ENCODE results near the gene GP1BB. TPM values are rescaled to one million over a fixed set of nuclear protein-coding genes. Genes with fewer than 3 reads are reported as not detected.
"Not testable (repeated sequence)": the region's sequence is repeated elsewhere in the genome, so short reads cannot be mapped to it uniquely, and the experiment has no call there.

Gene GP1BB
- total RNA-seq, 1 donor from 2014 or later = not detected

DNA sequence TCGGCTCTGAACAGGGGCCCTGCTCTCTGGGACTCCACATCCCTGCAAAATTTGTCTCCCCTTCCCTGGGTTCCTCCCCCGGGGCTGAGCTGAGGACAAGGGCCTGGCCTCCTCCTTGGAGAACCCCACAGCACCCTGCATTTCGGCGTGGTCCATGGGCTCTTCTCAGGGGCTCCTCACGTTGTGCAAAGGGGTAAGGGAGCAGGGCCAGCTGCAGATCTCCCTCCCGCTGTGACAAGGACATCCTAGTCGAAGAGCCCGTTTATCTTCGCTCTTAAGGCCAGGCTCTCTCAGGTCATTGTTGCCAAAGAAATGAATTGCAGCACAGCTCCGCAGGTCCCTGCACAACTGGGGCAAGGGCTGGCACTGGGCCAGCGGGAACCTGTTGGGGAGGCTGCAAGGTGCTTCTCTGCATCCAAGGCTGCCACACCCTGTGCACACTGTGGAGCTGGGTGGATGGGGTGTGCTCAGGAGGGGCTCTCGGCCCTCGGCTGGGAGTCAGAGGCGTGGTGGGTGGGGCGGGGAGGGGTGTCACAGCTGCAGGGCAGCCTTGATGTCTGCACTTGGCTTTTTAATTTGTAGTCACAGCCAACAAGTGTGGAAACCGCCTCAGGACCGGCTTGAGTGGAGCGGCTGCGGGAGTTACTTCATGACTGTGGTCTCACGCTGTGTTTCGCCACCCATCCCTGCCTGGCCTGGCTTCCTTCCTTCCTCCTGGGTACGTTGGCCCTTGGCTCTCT is 35.6 kb upstream of the GP1BB start:
- H3K4me3 Mint-ChIP-seq (ENCODE audit: low read depth) = no peak overlapping the region
- H3K4me1 Mint-ChIP-seq (ENCODE audit: low read depth) = no peaks in the 10 kb centered on the region
- peaks cover 16% of the 10 kb centered on the region for H3K27me3 Mint-ChIP-seq (ENCODE audit: low read depth)
- no peak overlapping the region for H3K27ac Mint-ChIP-seq
- intact Hi-C loops (cut with micrococcal nuclease) = no loop called here
- no peaks in the 10 kb centered on the region for H3K9me3 Mint-ChIP-seq
- H3K36me3 Mint-ChIP-seq (ENCODE audit: low read depth) = no peaks in the 10 kb centered on the region
- DNase-seq (ENCODE audit: low spot score) = no peak

DNA sequence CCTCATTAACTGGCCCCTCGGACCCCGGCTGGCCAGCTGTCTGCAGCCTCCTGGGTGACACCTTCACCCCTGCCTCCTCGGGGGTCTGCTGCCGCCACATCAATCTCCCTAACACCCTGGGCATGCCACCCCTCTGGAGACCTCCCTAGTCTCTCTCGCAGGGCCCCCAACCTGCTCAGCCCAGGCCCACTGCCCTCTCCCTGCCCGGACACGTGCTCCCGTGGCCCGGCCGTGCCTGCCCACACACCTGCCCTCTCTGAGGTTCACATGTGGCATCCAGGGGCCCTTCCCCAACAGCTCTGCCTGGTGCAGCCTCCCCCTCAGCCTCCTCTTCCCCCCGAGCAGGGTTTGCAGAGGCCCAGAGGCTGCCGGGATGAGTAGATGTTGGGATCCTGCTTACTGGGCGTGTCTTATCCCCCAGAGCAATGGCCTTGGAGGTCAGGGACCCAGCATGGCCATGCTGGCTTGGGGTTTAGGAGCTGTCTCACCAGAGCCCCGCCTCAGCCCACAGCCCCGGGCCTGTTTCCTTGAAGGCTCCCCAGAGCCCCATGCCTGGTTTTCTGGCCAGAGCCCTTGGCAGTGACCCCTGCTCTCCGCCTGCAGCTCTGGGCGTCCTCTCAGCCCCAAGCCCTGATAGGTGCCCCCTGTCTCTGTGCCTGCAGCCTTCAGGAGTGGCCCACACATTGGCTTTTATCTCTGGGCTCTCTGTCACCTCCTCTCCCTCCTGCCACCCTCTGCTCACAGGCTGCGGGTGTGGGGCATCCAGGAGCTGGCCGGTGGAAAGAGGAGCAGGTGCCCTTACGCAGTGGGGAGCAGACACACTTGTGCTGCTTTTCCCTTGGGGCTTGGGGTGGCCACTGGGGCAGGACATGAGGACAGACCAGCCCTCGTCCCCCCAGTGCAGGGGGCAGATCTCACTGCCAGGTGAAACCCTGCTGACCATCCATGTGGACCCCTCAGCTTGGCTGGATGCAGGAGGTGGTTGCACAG is 34.7 kb upstream of the GP1BB start:
- Mint-ChIP-seq H3K4me3 (ENCODE audit: low read depth) (no peak overlapping the region), H3K4me1 (ENCODE audit: low read depth) (no peaks in the 10 kb centered on the region), H3K9me3 (no peaks in the 10 kb centered on the region), H3K27ac (no peak overlapping the region), H3K27me3 (ENCODE audit: low read depth) (peaks cover 14% of the 10 kb centered on the region), H3K36me3 (ENCODE audit: low read depth) (no peaks in the 10 kb centered on the region)
- intact Hi-C loops (cut with micrococcal nuclease) = no loop called here
- DNase-seq (ENCODE audit: low spot score) = no peak

DNA sequence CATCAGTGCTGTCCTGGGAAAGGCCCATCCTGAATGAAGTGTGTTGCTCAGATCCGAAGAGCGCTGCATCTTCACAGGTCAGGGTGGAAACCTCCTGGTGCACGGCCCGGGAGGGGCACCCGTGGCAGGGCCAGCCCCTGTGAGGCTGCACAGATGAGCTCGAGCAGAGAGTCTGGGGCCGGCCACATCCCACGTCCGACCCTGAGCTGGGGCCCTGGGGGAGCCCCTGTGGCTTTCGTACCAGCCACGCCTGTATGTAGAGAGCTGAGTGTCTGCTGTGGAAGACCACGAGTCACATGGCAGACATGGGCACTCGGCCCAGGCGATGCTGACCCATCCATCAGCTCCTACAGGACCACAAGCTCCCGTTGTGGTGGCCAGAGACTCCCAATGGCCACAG is 33.9 kb upstream of the GP1BB start:
- Mint-ChIP-seq H3K4me3 (ENCODE audit: low read depth) (no peak overlapping the region), H3K27me3 (ENCODE audit: low read depth) (peaks cover 7% of the 10 kb centered on the region), H3K27ac (no peak overlapping the region), H3K9me3 (no peaks in the 10 kb centered on the region), H3K4me1 (ENCODE audit: low read depth) (no peaks in the 10 kb centered on the region), H3K36me3 (ENCODE audit: low read depth) (no peaks in the 10 kb centered on the region)
- DNase-seq (ENCODE audit: low spot score) = no peak
- intact Hi-C loops (cut with micrococcal nuclease) = no loop called here

DNA sequence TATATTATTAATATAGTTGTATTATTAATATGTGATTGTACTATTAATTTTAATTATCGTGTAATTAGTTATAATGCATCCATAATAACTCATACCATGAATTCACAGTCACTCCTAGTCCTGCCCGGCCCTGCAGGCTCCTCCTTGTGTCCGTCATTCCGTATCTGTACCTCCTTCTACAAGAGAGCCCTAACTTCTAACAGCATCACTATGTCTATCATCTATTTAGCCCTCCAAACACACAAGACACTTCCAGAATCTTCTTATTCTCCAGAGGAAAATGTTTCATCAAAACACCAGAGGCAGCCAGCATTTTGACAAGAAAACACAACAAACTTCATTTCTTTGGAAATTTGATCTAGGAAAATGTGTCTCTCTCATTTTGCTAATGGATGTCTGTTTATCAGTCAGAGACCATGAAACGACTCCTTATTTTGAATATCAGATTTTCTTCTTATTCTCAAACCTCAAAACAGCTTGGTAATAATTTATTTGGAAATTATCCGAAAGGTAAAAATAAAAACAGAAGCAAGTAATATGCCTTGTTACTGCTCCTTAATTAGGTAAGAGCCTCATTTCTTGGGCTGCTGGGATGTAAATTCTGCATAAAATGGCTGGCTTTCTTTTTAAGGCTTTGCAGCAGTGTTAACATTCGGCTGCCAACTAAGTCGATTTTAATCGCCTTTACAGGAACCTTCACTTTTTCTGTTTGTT is 32.2 kb upstream of the GP1BB start:
- H3K4me3 Mint-ChIP-seq (ENCODE audit: low read depth) = no peak overlapping the region
- H3K9me3 Mint-ChIP-seq = no peaks in the 10 kb centered on the region
- peaks cover 5% of the 10 kb centered on the region for H3K27me3 Mint-ChIP-seq (ENCODE audit: low read depth)
- no peak overlapping the region for H3K27ac Mint-ChIP-seq
- H3K36me3 Mint-ChIP-seq (ENCODE audit: low read depth) = no peaks in the 10 kb centered on the region
- intact Hi-C loops (cut with micrococcal nuclease) = no loop called here
- no peaks in the 10 kb centered on the region for H3K4me1 Mint-ChIP-seq (ENCODE audit: low read depth)
- DNase-seq (ENCODE audit: low spot score) = no peak

DNA sequence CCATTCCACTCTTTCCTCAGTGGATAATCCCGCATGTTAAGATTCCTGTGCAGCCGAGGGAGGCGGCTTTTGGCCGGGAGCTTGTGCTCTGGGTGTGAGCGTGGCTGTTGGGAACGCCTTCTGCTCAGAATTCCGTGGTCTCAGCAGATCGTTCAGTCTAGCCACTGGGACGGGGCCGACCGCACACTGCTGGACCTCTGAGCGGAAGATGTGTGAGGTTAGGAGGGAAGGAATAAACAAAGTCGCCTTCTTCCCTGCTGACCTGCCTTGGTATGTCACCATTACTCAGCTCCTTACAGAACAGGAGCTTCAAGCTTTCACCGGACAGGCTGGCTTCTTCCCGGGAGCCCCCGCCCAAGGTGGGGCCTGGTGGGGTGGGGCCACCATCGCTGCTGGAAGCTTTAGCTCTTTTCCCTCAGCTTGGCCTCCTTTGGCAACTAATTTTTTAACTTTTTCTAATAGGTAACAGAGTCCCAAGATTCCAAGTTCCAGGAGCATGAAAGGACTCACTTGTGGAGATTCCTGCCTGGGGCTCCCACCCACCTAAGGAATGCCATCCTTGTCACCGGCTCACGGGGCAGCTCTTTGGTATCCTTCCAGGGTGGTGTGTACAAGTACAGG is 31.5 kb upstream of the GP1BB start:
- intact Hi-C loops (cut with micrococcal nuclease) = no loop called here
- Mint-ChIP-seq H3K9me3 (no peaks in the 10 kb centered on the region), H3K4me1 (ENCODE audit: low read depth) (no peaks in the 10 kb centered on the region), H3K4me3 (ENCODE audit: low read depth) (no peak overlapping the region), H3K36me3 (ENCODE audit: low read depth) (no peaks in the 10 kb centered on the region), H3K27ac (no peak overlapping the region), H3K27me3 (ENCODE audit: low read depth) (peaks cover 4% of the 10 kb centered on the region)
- no peak for DNase-seq (ENCODE audit: low spot score)

DNA sequence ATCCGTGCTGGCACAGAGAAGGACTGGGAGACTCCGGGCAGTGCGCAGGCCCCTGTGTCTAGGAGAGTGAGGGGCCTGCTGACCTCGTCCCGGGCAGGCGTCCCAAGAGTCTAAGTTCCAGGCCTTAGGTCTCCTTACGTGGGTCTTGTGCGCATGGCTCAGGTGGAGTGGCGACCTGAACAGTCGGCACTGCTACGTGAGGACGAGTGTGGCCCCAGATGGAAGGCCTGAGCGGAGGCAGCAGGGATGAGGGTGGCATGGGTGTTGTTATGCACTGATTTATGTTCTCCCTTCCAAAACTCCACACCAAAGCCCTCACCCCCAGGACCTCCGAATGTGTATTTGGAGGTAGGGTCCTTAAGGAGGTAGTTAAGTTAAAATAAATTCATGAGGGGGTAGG is 29.8 kb upstream of the GP1BB start:
- no peak for DNase-seq (ENCODE audit: low spot score)
- Mint-ChIP-seq H3K36me3 (ENCODE audit: low read depth) (no peaks in the 10 kb centered on the region), H3K27ac (no peak overlapping the region), H3K4me3 (ENCODE audit: low read depth) (no peak overlapping the region), H3K9me3 (no peaks in the 10 kb centered on the region), H3K27me3 (ENCODE audit: low read depth) (peaks cover 4% of the 10 kb centered on the region), H3K4me1 (ENCODE audit: low read depth) (no peaks in the 10 kb centered on the region)
- intact Hi-C loops (cut with micrococcal nuclease) = no loop called here

DNA sequence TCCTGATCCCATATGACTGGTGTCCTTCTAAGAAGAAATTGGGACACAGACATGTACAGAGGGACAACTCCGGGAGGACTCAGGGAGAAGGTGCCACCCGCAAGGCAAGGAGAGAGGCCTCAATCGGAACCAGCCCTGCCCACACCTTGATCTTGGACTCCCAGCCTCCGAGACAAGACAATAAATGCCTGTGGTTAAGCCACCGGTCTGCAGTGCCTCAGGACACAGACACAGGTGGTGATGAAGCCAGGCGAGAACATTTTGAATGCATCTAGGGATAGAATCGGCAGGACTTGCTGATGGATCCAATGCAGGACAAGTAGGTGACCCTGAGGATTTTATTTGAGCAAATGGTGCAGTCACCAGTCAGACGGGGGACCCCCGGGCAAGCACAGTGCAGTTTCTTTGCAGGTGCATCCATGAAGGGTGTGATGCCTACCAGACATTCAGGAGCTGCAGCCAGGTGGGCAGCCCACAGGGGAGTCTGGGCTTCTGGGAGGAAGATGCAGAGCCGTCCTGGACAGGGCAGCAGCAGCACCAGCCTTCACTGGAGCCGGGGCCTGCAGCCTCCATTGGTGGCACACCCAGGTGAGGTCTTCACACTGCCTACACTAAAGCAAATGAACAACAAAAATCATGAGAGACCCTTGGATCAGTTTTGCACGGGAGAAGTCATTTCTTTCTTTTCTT is 29.2 kb upstream of the GP1BB start:
- Mint-ChIP-seq H3K4me1 (ENCODE audit: low read depth) (no peaks in the 10 kb centered on the region), H3K9me3 (no peaks in the 10 kb centered on the region), H3K36me3 (ENCODE audit: low read depth) (no peaks in the 10 kb centered on the region), H3K27me3 (ENCODE audit: low read depth) (peaks cover 5% of the 10 kb centered on the region), H3K27ac (no peak overlapping the region), H3K4me3 (ENCODE audit: low read depth) (no peak overlapping the region)
- intact Hi-C loops (cut with micrococcal nuclease) = no loop called here
- DNase-seq (ENCODE audit: low spot score) = no peak

DNA sequence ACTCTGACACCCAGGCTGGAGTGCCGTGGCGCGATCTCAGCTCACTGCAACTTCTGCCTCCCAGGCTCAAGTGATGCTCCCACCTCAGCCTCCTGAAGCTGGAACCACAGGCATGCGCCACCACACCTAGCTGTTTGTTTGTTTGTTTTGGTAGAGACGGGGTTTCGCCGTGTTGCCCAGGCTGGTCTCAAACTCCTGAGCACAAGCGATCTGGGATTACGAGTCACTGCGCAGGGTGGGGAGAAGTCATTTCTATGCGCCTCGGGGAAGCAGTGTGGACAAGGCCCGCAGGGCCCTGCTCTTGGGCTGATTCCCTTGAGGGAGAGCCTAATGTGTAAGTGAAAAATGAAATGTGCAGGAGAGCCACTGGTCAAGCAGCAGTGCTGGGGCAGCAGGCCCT is 28.6 kb upstream of the GP1BB start:
- H3K27me3 Mint-ChIP-seq (ENCODE audit: low read depth) = peaks cover 5% of the 10 kb centered on the region
- no peaks in the 10 kb centered on the region for H3K9me3 Mint-ChIP-seq
- no peak overlapping the region for H3K4me3 Mint-ChIP-seq (ENCODE audit: low read depth)
- intact Hi-C loops (cut with micrococcal nuclease) = no loop called here
- no peaks in the 10 kb centered on the region for H3K4me1 Mint-ChIP-seq (ENCODE audit: low read depth)
- no peaks in the 10 kb centered on the region for H3K36me3 Mint-ChIP-seq (ENCODE audit: low read depth)
- DNase-seq (ENCODE audit: low spot score) = no peak
- H3K27ac Mint-ChIP-seq = no peak overlapping the region

DNA sequence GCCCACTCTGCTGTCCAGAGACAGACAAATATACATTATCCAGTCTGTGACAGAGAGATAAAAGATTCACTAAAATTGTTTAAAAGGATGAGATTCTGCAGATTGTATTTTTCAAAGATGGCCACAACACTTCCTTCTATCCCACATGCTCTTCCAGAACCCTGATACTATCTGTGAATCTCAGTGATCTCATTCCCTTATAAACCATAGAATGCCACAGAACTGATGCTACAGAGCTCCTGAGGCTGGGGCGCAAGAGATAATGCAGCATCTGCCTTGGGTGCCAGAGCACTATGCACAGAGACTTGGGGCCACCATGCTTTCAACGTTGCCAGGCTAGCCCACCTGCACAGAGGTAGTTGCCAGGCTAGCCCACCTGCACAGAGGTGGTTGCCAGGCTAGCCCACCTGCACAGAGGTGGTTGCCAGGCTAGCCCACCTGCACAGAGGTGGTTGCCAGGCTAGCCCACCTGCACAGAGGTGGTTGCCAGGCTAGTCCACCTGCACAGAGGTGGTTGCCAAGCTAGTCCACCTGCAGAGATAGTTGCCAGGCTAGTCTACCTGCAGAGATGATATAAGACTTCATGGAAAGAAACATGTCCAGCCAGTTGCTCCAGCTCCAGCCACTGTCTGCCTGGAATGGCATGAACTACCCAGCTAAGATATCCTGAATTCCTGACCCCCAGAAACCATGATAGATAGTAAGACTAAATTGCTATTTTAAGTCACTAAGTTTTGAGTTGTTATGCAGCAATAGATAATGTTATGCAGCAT is 26.6 kb upstream of the GP1BB start:
- H3K36me3 Mint-ChIP-seq (ENCODE audit: low read depth) = no peaks in the 10 kb centered on the region
- no peak for DNase-seq (ENCODE audit: low spot score)
- H3K27me3 Mint-ChIP-seq (ENCODE audit: low read depth) = peaks cover 1% of the 10 kb centered on the region
- no peak overlapping the region for H3K4me3 Mint-ChIP-seq (ENCODE audit: low read depth)
- H3K27ac Mint-ChIP-seq = no peak overlapping the region
- intact Hi-C loops (cut with micrococcal nuclease) = no loop called here
- H3K9me3 Mint-ChIP-seq = no peaks in the 10 kb centered on the region
- H3K4me1 Mint-ChIP-seq (ENCODE audit: low read depth) = no peaks in the 10 kb centered on the region

DNA sequence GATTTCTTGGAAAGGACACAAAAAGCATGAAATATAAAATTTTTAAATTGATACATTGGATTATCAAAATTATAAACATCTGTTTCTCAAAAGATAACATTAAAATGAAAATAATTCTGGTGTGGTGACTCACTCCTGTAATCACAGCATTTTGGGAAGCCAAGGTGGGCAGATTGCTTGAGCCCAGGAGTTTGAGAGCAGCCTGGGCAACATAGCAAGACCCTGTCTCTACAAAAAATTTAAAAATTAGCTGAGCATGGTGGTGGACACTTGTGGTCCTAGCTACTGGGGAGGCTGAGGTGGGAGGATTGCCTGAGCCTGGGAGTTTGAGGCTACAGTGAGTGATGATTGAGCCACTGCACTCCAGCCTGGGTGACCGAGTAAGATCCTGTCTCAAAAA is 25.5 kb upstream of the GP1BB start:
- H3K4me3 Mint-ChIP-seq (ENCODE audit: low read depth); H3K27ac Mint-ChIP-seq; H3K9me3 Mint-ChIP-seq; H3K4me1 Mint-ChIP-seq (ENCODE audit: low read depth); H3K36me3 Mint-ChIP-seq (ENCODE audit: low read depth); DNase-seq (ENCODE audit: low spot score); intact Hi-C loops (cut with micrococcal nuclease); H3K27me3 Mint-ChIP-seq (ENCODE audit: low read depth): not testable (repeated sequence)

DNA sequence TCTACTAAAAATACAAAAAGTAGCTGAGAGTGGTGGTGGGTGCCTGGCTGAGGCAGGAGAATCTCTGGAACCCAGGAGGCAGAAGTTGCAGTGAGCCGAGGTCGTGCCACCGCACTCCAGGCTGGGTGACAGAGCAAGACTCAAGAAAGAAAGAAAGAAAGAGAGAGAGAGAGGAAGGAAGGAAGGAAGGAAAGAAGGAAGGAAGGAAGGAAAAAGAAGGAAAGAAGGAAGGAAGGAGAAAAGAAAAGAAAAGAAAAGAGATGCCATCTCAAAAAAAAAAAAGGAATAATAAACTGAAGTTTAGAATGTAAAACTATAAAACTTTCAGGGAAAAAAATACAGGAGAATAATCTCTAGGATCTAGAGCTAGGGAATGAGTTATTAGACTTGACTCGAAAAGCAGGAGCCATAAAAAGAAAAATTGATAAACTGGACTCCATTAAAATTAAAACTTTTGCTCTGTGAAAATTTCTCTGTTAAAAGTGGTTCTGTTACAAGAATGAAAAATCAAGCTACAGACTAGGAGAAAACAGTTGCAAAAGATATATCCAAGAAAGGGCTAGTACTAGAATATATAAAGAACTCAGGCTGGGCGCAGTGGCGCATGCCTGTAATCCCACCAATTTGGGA is 22.4 kb upstream of the GP1BB start:
- peaks cover 3% of the 10 kb centered on the region for H3K27me3 Mint-ChIP-seq (ENCODE audit: low read depth)
- intact Hi-C loops (cut with micrococcal nuclease) = no loop called here
- no peak for DNase-seq (ENCODE audit: low spot score)
- no peak overlapping the region for H3K4me3 Mint-ChIP-seq (ENCODE audit: low read depth)
- H3K9me3 Mint-ChIP-seq = no peaks in the 10 kb centered on the region
- no peaks in the 10 kb centered on the region for H3K36me3 Mint-ChIP-seq (ENCODE audit: low read depth)
- H3K4me1 Mint-ChIP-seq (ENCODE audit: low read depth) = no peaks in the 10 kb centered on the region
- H3K27ac Mint-ChIP-seq = no peak overlapping the region
